DOHH2 (cell line): ENCODE measurements around the gene HS6ST1.

Experiments
- H3F3A ChIP-seq: fragments of 200-600 bp; sonication (generic), shearing (Covaris generic); 2 replicates; pipeline ENCODE4 v1.6.0; 2016; ENCODE audit warnings: antibody characterized with exemption, mild to moderate bottlenecking; ENCODE audit not compliant: control insufficient read depth, insufficient read depth
- H3K27ac ChIP-seq: fragments of 200-600 bp; sonication (generic); 2 replicates; pipeline ENCODE4 v1.5.1; 2014; ENCODE audit warnings: low read depth, mild to moderate bottlenecking, low read length, moderate library complexity
- H3K27me3 ChIP-seq: fragments of 200-600 bp; sonication (generic); 2 replicates; pipeline ENCODE4 v1.6.1; 2014; ENCODE audit warnings: mild to moderate bottlenecking, low read length, mixed read lengths; ENCODE audit not compliant: control insufficient read depth
- H3K36me3 ChIP-seq: fragments of 200-600 bp; sonication (generic); 2 replicates; pipeline ENCODE4 v1.6.1; 2014; ENCODE audit warnings: mild to moderate bottlenecking, low read length, moderate library complexity, mixed read lengths; ENCODE audit not compliant: control insufficient read depth
- H3K4me1 ChIP-seq: fragments of 200-600 bp; sonication (generic); 2 replicates; pipeline ENCODE4 v1.6.1; 2014; ENCODE audit warnings: mild to moderate bottlenecking, low read length, mixed read lengths; ENCODE audit not compliant: control insufficient read depth
- H3K4me2 ChIP-seq: fragments of 200-600 bp; sonication (generic); 2 replicates; pipeline ENCODE4 v1.6.0; 2014; ENCODE audit warnings: mild to moderate bottlenecking, low read length, moderate library complexity
- H3K4me3 ChIP-seq: fragments of 200-600 bp; sonication (generic); 2 replicates; pipeline ENCODE4 v1.5.1; 2014; ENCODE audit warnings: mild to moderate bottlenecking, low read length, mixed read lengths
- H3K79me2 ChIP-seq: fragments of 200-600 bp; sonication (generic); 2 replicates; pipeline ENCODE4 v1.6.1; 2014; ENCODE audit warnings: mild to moderate bottlenecking, low read length, mixed read lengths; ENCODE audit not compliant: control insufficient read depth
- H3K9me2 ChIP-seq: fragments of 200-600 bp; sonication (generic); replicated peaks from 2 replicates; pipeline ENCODE4 v1.6.1; 2014; ENCODE audit warnings: mild to moderate bottlenecking, low read length, mixed read lengths; ENCODE audit not compliant: control insufficient read depth
- H3K9me3 ChIP-seq: fragments of 200-600 bp; sonication (generic); 2 replicates; pipeline ENCODE4 v1.6.1; 2014; ENCODE audit warnings: antibody characterized with exemption, low read length, mixed read lengths; ENCODE audit not compliant: control insufficient read depth, insufficient read depth
- H4K20me1 ChIP-seq: fragments of 200-600 bp; sonication (generic); 2 replicates; pipeline ENCODE4 v1.6.0; 2014; ENCODE audit warnings: low read depth, mild to moderate bottlenecking, antibody characterized with exemption, low read length, moderate library complexity; ENCODE audit not compliant: control insufficient read depth, insufficient read depth
- EZH2phosphoT487 ChIP-seq: fragments of 200-600 bp; sonication (generic); IDR thresholded peaks from 2 replicates; pipeline ENCODE4 v1.6.1; 2017; ENCODE audit warnings: borderline replicate concordance, mild to moderate bottlenecking, antibody characterized with exemption, low read length, moderate library complexity, mixed read lengths
- TF ChIP-seq, protein P1 (sequence below): fragments of 200-600 bp; sonication (generic); IDR thresholded peaks from one replicate; pipeline ENCODE4 v1.5.1; 2014; ENCODE audit warnings: antibody characterized with exemption, mild to moderate bottlenecking, low read depth, low read length; ENCODE audit not compliant: poor library complexity, severe bottlenecking

HS6ST1 gene

DNA sequence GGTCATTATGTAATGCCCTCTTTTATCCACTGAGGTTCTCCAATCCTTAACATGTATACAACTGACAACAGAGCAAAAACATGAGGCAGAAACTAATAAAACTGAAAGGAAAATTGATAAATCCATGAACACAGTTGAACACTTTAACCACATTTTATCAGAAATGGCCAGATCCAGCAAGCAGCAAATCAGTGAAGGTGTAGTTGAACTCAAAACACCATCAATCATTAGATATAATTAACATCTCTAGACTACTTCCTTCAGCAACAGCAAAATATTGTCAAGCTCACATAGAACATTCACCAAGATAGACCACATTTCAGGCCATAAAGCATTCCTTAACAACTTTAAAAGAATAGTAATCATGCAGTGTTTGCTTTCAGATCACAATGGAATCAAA lies 72.9 kb downstream of the HS6ST1 start:
- Histone ChIP-seq H3K4me1 (no peaks in the 10 kb centered on the region), H3K27ac (no peak overlapping the region), H3K4me2 (no peak overlapping the region), H3K79me2 (no peaks in the 10 kb centered on the region), H4K20me1 (no peaks in the 10 kb centered on the region), H3F3A (no peaks in the 10 kb centered on the region), H3K27me3 (peaks cover 8% of the 10 kb centered on the region; the same call in 1 of the 2 replicates), H3K9me2 (no peaks in the 10 kb centered on the region), H3K36me3 (no peaks in the 10 kb centered on the region), H3K9me3 (no peaks in the 10 kb centered on the region), H3K4me3 (no peak overlapping the region)
- TF ChIP-seq EZH2phosphoT487 = no peak
- TF ChIP-seq, protein P1, sequence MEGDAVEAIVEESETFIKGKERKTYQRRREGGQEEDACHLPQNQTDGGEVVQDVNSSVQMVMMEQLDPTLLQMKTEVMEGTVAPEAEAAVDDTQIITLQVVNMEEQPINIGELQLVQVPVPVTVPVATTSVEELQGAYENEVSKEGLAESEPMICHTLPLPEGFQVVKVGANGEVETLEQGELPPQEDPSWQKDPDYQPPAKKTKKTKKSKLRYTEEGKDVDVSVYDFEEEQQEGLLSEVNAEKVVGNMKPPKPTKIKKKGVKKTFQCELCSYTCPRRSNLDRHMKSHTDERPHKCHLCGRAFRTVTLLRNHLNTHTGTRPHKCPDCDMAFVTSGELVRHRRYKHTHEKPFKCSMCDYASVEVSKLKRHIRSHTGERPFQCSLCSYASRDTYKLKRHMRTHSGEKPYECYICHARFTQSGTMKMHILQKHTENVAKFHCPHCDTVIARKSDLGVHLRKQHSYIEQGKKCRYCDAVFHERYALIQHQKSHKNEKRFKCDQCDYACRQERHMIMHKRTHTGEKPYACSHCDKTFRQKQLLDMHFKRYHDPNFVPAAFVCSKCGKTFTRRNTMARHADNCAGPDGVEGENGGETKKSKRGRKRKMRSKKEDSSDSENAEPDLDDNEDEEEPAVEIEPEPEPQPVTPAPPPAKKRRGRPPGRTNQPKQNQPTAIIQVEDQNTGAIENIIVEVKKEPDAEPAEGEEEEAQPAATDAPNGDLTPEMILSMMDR = no peak

DNA sequence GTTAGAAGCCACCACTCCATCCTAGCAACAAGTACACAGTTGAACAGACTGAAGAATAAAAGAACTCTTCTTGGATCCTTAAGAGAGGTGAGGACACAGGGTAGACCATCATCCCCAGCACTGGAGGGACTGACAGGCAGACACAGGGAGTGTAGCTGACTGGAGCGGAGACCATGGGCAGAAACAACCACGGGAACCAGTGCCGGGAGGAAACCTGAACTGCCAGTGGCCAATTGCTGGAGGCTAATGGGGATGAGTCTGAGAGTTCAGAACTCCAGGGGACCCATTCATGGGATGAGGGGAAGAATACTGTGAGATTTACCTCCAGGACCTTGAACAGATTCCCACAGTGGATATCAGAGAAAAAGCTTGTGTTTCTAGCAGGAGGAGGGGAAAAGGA lies 76.8 kb downstream of the HS6ST1 start:
- Histone ChIP-seq H3K9me2 (no peaks in the 10 kb centered on the region), H3K9me3 (no peaks in the 10 kb centered on the region), H3K27me3 (peaks cover 8% of the 10 kb centered on the region), H3K27ac (no peak overlapping the region), H3K36me3 (no peaks in the 10 kb centered on the region), H3K4me1 (no peaks in the 10 kb centered on the region), H4K20me1 (no peaks in the 10 kb centered on the region), H3K4me3 (no peak overlapping the region), H3K79me2 (no peaks in the 10 kb centered on the region), H3K4me2 (no peak overlapping the region), H3F3A (no peaks in the 10 kb centered on the region)
- TF ChIP-seq EZH2phosphoT487 = no peak

DNA sequence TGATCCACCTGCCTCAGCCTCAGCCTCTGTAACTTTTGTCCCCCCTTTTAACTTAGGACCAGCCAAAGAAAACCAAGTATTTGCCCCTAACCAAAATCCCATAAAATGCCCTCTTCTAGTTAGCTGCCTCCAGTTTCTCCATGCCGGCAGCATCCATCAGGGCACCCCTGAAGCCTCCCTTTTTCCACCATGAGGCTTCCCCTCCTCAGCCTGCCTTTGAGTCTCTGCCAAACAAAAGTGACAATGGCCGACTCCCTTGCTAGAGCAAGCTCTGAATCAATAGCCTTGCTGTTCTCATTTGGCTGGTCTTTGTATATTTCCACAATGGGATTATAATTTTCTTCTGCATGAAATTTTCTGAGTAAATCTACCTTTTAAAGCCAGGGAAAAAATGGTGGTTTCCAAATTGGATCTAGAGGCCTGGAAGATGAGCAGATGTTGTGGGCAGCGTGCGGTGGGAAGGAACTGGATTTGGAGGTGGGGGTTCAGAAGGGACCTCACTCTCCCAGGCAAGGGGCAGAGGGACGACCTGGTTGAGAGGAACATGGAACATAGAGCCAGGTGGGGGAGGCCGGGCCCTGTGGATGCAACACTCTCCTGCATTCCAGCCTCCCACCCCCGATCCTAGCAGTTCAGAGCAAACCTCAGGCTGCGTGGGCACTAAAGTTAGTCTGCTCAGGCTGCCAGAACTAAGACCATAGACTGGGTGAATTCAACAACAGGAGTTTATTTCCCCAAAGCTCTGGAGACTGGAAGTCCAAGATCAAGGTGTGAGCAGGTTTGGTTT lies 80.6 kb downstream of the HS6ST1 start:
- Histone ChIP-seq H4K20me1 (no peaks in the 10 kb centered on the region), H3K27ac (no peak overlapping the region), H3F3A (no peaks in the 10 kb centered on the region), H3K9me2 (no peaks in the 10 kb centered on the region), H3K36me3 (no peaks in the 10 kb centered on the region), H3K9me3 (no peaks in the 10 kb centered on the region), H3K4me2 (no peak overlapping the region), H3K4me3 (no peak overlapping the region), H3K4me1 (peaks cover 5% of the 10 kb centered on the region), H3K79me2 (no peaks in the 10 kb centered on the region), H3K27me3 (peaks cover 12% of the 10 kb centered on the region)
- TF ChIP-seq EZH2phosphoT487 = no peak
- TF ChIP-seq, protein P1 = no peak

DNA sequence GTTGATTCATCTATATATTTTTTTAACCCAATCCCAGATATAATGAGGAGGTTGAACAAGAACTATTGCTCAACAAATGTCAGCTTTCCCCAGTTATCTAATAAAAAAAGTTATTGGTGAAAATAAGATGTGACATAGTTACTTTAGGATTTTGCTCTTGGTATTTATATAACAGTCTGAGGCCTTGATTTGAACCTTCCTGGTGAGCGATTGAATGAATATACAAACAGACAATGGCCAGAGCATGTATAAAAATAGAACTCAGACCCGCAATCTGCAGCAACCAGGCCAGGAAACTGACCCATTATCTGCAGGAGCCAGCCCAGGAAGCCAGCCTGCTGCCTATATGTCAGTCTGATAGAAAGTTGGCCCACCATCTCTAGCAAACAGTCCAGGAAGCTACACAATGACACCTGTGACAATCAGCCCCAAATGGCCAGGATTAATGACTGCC lies 81.6 kb downstream of the HS6ST1 start:
- TF ChIP-seq, protein P1 = no peak
- no peak for TF ChIP-seq EZH2phosphoT487
- Histone ChIP-seq H4K20me1 (no peaks in the 10 kb centered on the region), H3K9me2 (no peaks in the 10 kb centered on the region), H3K4me1 (peaks cover 11% of the 10 kb centered on the region), H3K27me3 (peaks cover 16% of the 10 kb centered on the region), H3K27ac (no peak overlapping the region), H3K4me2 (no peak overlapping the region), H3K4me3 (no peak overlapping the region), H3K79me2 (no peaks in the 10 kb centered on the region), H3K9me3 (no peaks in the 10 kb centered on the region), H3K36me3 (no peaks in the 10 kb centered on the region), H3F3A (no peaks in the 10 kb centered on the region)
